CD4-positive, alpha-beta T cell treated with Interleukin-4 for 4 hours (primary cell): ENCODE results near the gene PER2.

Source experiments
- DNase-seq: peaks from one replicate; pipeline ENCODE4 v3.0.0-alpha.2; 2020

PER2 gene

DNA sequence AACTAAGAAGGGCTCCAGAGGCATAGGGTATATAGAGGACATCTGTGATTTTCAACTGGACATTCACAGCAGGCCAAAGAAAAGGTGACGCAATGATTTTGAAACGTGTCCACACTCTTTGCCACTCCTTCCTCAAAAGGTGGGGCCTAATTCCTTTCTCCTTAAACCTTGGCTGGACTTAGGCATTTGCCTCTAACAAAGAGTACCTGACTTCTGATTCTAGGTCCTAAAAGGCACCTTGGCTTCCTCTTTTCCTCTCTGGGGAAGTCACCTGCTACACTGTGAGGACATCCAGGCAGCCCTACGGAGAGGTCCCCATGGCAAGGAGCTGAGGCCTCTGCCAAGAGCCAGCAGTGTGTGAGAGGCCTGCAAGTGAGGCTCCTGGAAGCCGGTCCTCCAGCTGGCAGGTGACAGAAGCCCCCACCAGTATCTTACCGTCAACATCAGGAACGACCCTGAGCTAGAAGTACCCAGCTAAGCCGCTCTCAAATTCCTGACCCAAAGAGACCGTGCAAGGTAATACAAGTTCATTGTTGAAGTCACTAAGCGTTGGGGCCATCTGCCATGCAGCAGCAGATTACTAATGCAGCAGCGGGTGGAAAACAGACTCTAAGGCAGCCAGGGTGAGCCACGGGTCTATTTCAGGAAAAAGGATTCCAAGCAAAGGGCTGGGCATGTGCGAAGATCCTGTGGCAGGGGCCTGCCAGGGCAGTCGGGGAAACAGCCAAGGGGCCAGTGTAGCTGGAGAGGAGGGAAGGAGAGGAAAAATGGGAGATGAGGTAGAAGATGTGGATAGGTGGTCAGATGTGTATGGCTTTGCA lies 41.2 kb downstream of the PER2 start:
- no peak for DNase-seq

DNA sequence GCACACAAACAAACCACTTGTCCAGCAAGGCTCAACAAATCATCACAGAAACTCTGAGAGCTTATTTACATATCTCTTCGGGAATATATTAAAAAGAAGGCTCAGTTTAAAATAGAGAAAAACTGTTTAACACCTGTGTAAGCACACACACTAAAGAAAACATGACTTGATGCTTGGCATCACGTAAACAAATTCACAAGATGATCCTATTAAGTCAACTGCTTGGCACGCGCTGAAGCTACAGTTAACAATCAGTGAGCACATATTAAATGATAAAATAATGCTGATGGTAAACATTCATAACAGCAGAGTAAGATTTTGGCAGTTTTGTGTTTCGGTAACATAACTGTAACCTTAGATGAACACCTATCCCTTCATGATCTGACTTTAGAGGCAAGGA lies 44.3 kb downstream of the PER2 start:
- DNase-seq = no peak

DNA sequence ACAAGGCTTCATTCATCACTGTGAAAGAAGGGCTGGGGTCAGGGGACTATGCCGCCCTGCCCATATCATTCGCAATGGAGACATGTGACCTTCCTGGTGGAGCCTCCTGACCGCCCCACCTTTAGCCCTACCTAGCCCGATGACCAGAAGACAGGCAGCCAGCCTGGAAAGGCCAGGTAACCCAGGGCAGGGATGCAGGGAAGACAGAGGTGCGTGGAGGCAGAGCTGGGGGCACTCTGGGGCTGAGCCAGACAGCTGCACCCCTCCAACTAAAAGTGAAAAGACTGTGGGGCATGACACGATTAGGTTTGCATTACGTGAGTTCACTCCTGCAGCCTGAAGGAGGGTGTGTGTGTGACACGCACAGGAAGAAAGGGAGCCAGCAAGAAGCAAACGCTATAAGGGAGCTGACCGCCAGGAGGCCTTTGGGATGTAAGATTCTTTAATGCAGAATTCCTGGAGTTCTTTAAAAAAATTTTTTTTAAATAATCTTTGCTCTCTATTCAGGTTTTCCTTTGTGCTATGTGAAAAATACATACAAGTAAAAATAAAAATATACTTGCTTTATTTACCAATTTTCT lies 44.8 kb downstream of the PER2 start:
- no peak for DNase-seq

DNA sequence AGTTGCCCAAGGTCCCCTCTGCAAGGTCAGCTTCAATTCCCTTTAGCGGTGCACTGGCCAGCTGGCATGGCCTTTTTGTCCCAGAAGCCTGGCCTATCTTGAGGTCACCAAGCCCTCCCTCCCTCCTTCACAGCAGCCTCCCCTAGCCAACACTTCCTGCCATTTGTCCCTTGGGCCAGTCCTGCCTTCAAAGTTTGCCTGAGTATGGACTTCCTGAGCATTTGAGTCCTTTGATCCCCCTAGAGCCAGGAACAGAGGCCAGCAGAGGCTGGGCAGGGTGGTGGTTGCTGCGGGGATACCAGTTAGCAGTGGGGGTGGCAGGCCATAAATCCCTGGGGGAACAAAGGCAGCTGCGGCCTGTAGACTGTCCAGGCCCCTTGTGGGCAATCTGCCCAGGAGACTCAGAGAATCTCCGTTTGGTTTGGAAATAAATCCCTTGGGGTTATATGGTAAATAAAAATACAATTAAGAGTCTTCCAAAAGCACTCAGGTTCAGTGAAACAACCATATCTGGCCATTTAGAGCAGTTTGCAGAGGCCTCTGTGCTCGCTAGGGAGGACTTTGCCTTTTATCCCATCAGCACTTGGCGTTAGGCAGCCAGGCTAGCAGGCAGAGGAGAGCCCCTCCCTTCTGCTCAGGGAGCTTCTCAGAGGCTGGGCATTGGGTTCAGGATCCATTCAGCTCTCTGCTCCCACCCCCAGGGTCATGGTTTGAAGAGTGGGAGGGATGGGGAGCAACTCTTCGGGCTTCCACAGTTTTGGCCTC lies 45.5 kb downstream of the PER2 start:
- no peak for DNase-seq

DNA sequence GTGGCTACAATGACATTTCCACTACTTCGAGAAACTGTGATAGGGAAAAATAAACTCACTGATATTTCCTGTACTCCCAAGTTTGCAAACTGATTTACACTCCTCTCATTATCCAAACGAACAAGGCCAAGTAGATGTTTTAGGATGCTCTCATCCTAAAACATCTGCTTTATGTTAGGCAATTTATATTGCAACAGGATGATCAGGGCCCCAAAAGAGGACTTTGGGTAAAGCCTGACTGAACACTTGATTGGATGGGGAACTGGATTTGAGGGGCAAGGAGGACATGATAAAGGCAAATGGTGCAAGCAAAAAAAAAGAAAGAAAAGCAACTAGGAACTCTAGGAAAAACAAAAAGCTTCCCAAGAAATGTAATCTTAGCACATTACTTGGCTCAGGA lies 46.4 kb downstream of the PER2 start:
- DNase-seq = no peak

DNA sequence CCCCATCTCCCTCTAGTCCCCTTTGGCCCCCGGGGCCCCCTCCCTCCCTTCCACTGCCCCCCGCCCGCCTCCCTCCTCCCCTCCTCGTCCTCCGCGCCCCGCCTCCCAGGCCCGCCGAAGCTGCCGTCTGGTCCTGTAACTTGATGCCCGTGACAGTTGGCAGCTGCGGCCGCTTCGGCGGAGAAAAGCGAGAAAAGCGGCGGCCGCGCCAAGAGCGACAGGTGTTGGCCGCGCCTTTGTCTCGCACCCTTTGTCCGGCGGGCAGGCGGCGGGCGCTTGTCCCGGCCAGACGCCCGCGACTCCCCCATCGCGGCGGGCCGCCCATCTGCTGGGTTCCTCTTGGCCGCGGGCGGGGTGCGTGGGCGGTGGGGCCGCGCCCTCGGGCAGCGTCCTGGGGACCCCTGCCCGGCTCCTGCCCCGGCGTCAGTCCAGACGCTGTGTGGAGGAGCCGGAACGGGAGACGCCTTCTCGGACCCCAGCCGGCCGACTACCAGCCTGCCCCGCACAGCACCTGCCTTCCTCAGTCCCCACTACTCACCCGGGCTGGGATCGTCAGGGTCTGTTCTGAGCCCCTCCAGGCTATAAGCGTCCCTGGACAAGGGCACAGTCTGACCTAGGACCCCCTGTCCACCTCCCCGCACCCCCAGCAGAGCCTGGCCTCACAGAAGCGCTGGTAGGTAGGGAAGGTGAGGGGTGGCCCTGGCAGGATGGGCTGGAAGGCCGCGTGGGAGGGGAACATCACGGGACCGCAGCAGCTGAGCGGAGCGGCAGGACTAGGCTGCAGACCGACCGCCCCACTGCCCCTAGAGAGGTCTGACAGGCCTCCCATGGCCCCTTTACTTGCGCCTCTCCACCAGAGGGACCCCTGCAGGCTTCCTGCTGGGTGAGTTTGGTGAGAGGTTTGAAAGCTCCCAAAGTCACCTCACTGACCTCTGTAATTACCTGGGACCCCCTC lies 47.4 kb downstream of the PER2 start:
- no peak for DNase-seq

DNA sequence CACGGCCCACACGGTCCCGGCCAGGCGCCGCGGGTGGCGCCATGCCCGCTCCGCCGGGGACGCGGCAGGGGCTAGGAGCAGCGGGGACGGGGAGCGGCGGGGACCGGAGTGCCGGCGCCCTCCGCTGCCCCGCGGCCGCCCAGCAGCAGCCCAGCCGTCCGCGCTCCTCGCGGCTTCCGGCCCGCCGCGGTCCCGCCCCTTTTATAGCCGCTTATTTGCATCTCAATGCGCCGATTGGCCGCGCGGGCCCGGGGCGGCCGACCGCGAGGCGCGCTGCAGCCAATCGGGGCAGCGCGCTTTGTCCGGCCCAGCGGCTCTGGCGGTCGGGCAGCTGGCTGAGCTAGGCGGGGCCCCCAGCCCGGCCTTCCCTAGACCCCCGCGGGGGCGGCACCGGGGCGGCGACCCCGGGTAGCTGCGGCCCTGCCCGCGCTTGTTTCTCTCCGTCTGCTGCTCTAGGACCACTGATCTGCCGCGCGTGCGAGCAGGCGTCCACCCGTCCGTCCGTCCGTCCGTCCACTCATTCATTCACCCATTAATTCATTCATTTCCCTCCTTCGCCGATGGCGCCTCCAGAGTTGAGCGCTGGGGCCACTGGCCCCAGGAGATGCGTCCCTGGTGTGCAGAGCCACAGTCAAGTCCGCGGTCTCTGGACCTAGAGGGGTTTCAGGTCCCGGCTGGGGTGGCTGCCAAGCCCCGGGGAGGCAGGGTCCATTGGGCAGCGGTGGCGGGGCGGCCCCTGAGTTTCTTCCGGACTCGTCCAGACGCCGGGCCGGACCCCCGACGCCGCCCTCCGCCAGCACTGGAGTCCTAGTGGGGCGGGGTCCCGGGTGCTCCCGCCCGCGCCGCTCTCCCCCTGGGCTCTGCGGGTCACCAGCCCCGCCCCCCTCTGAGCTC lies 48.3 kb downstream of the PER2 start, which contains the start of gene HES6:
HES6 (minus strand) TSS at position 176 of the 894 bp plus-strand sequence; CDS start at position 43, 133 bp downstream.
- DNase-seq = peak; percentile 63

DNA sequence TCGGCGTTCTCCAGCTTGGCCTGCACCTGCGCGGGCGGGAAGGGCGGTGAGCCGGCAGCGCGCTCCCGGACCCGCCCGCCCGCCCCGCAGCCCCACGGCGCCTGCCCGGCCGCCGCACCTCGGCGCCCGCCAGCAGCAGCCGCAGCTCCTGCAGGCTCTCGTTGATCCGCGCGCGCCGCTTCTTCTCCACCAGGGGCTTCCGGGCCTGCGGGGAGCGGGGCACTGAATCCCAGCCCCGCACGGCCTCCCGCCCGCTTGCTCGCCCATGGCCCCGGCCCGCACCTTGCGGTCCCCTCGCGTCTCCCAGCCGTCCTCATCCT lies 48.9 kb downstream of the PER2 start:
- peak; percentile 7 for DNase-seq

DNA sequence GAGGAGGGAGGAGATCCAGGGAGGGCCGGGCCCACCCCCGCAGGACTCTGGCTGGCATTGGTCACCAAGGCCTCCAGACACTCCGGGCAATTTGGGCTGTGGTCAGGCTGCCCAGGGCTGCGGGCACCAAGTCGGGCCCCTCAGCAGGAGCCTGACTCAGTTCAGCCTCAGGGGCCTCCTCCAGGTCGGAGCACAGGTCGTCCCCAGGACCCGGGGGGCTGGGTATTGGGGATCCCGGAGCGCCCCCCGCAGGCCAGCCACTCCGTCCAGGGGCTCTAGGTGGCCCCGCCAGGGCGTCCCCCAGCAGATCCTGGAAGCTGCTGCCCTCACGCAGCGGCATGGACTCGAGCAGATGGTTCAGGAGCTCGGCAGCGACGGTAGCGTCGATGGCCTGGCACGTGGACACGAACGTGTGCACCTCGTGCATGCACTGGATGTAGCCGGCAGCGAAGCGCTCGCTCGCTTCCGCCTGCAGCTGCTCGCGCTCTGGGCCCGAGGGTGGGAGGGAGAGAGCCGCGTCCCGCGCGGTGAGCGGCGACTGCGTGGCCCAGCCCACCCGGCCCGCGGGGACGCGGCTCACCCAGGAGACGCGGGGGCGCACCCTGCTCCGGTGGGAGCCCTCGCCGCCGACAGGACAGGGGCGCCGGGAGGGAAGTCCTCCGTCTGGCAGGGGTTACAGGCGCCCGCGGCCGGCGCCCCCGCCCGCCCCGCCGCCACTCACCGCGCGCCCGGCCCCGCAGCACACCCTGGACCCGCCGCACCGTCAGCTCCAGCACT lies 49.5 kb downstream of the PER2 start:
- DNase-seq = peak; percentile 20

DNA sequence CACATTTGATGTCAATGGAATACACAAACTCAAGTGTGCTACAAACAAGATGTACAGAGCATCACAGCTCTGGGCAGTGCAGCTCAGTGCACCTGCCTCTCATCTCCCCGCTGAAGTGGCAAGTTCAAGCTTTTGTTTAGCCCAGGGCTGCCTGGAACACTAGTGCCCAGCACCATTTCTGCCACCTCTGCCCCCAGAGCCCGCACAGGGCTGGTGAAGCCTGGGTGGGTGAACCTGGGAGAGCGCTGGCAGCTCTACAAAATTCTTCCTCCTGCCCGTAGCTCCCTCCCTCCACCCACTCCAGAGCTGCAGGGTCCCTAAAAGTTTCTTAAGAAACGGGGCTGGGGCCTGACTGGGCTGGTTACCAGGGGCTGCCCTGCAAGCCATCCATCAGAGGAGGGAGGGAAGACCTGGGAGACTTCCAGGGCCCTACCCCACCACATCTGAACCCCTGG lies 50.1 kb downstream of the PER2 start:
- DNase-seq = no peak

DNA sequence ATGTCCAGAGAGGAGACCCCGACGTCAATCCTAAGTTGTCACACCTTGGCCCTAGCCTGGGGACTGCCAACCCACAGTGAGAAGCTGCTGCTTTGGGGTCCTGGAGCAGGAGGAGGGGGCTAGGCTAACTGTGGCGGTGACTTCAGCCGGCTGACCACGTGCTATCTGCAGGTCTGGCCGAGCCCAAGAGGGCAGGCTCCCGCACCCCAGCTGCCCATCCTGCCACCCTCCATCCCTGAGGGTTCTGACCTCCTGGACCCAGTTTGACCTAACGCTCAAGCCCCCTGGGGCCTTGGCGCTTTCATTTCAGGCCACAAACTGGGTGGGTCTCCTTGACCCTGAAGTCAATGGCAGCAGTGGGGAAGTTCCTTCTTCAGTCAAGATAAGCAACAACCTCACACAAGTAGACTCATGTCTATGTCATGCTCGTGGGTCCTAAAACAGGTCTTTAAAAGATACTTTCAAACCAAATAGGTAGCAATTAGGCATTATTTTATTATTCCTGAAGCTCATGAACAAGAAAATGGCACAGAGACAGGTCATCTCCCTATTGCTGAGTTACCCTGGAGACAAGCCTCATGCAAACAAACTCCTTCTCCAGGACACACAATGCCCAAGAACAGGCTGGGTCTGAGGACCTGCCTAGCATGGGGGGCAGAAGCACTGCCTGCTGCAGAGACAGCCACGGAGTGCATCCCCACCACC lies 50.8 kb downstream of the PER2 start:
- no peak for DNase-seq

DNA sequence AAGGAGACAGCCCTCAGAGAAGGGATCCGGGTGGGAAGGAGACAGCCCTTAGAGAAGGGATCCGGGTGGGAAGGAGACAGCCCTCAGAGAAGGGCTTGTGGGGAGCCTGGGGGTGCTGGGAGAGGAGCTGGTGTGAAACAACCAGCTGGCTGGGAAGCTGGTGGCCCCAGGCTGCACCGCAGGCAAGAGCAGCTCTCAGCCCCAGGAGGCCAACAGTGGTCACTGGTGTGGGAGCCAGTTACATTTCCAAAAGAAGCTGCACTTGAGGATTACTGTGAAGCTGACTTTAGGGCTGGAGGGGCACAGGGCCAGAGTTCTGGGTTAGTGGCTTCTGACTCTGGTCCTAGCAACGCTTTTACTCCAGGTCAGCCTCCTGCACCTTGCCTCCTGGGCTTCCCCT lies 51.8 kb downstream of the PER2 start:
- no peak for DNase-seq

DNA sequence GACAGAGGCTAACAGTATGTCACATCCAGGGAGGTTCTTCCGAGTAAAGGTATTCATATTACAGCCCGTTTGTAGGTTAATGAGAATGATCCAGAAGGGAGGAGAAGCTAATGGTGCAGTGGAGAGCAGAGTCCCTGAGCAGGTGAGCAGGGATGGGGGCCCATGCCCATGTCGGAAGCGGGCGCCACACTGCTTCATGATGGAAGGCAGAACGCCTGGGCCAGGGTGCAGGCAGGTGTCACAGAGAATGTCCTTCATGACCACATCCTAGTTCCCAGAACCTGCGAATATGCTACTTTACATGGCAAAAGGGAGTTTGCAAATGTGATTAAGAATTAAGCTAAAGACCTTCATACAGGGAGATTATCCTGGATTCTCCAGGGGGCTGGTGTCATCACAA lies 52.6 kb downstream of the PER2 start:
- DNase-seq = no peak

DNA sequence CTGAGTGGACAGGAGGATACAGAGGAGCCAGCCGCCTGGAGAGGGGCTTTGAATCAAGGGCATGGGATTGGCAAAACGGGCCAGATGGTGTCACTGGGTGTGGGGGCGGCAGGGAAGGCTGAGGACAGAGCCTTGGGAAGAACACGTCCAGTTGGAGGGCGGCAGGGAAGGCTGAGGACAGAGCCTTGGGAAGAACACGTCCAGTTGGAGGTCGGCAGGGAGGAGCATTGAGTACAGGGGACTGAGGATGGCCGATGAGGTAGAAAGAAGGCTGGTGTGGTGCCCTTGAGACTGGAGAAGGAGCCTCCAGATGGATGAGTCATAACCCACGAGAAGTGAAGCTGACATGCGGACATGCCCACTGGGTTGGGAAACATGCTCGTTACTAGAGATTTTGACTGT lies 53.1 kb downstream of the PER2 start:
- DNase-seq = no peak

DNA sequence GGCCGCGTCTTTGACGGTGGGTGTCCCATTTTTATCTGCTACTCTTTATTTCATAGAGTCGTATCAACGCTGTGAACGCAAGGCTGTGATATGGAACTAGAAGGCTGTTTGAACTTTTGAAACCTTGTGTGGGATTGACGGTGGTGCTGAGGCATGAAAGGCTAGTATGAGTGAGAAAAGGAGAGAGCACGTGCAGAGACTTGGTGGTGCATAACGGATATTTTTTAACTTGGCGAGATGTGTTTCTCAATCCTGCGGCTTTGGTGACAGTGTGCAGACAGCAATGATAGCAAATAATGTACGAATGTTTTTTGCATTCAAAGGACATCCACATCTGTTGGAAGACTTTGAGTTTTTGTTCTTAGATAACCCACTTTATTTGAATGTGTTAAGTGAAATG lies 54.8 kb downstream of the PER2 start:
- DNase-seq = no peak

DNA sequence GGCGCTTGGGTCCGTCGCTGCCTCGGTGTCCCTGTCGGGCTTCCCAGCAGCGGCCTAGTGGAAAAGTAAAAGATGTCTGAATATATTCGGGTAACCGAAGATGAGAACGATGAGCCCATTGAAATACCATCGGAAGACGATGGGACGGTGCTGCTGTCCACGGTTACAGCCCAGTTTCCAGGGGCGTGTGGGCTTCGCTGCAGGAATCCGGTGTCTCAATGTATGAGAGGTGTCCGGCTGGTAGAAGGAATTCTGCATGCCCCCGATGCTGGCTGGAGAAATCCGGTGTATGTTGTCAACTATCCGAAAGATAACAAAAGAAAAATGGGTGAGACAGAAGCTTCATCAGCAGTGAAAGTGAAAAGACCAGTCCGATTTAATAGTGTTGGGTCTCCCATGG lies 56.6 kb downstream of the PER2 start:
- DNase-seq = no peak

DNA sequence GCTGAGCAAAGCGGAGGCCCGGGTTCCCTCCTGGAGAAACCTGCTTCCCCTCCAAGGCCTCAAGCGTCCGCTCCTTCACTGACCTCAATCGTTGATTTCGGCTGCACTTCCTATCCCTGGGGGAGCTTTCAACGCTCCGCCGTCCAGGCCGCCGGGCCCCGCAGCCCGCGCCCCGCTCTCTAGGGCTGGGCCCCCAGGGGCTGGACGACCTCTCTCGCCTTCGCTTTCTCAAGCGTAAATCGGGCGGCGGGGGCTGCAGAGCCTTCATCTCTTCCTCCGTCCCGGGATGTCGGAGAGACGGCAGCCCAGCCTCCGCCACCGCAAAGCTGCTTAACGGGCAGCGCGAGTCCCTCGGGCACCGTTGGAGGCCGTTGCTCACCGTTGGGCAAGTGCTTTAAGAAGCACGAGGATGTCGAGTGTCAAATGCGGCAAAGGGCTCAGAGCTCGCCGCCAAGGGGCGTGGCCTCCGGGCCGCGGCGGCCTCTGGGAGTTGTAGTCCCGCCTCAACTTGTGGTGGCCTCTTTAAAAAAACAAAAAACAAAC lies 57.1 kb downstream of the PER2 start:
- peak; percentile 72 for DNase-seq

DNA sequence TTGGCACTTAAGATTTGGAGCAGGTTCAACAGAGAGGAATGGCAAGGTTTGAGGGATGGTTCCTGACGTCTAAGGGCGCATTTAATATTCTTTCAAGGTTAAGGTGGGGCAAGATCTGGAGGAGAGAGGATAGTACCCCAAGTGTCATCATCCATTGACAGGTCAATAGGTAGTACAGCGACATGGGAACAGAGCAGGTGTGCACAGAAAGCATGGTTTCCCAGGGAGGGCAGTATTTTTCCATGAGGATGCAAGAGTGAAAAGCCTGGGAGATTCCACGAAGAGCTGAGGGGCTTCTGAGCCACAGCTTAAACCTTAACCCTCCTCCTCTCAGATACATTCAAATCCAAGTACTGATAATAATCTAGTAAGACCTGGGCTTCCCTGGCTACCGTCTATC lies 57.7 kb downstream of the PER2 start:
- no peak for DNase-seq

DNA sequence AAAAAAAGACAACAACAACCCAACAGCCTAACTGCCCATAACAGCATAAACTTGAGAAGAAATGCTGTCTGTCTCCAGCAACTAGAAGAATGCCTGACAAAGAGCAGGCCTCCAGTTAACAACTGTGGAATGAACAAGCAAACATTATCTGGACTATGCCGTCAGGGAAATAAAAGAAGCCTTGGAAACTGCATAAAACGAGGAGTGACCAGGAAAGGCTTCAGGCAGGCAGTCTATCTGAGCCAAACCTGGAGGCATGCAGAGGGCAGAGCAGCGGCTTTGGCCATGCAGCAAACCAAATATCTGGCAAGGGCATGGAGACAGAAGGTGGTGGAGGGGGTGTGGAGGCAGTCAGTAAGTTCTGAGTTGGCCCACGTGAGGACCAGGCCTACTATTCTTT lies 59.7 kb downstream of the PER2 start:
- DNase-seq = no peak

DNA sequence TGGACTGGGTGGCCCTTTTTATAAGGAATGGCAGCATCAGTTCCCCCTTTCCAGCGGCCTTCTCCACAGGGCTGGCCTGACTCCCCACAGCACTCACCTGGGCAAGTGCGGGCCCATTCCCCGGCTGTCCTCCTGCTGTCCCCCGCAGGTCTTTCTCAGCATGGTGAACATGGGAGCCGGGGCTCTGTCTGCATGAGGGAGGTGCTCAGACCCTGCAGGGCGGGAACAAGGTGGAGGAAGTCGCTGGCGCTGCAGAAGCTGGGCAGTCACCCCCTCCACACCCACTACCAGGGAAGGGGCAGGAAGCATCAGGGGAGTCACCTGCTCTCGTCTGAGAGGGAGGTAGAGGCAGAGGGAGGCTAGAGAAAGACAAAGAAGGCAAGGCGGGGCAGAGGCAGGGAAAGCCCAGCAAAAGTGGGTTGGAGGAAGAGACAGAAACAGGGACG lies 60.8 kb downstream of the PER2 start:
- DNase-seq = no peak
